Fibroblast of skin of back (primary cell): ENCODE data around the gene OSCP1.

ENCODE experiments used
- DNase-seq: peaks from one replicate; pipeline ENCODE4 v3.0.0-alpha.2; 2013

The OSCP1 gene

DNA sequence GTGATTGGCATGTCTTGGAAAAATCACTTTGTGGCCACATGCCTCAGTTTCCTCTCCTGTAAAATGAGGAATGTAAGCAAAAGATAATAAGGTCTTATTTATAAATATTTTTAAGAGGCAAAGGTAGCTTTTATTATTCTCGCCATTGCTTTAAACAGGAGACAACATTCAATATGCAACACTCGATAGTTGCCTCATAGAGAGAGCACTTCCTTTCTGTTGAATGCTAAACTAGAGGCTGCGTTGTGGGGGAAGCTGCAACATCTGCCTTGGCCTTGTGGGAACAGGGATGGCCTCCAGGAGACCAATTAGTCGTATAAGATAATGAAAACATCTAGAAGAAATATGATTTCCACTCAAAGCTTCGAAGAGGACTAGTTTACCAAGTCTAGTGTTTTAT is 3.5 kb downstream of the OSCP1 start:
- no peak for DNase-seq

DNA sequence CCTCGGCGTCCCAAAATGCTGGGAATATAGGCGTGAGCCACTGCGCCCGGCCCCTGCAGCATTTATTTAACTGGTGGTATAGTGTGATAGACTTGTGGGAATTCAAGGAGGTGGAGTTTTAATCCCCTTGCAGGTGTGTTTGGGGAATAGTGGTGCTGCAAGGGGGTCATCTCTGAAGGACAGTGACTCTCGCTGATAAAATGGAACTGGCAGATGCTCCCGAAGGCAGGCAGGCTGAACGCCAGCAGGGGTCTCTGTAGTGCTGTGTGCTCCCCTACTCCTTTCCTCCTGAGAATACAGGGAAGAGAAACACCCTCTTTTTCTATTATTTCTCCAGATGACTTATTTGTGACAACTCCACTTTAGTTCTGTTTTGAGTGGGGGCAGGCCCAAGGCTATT is 4.0 kb downstream of the OSCP1 start:
- DNase-seq = no peak

DNA sequence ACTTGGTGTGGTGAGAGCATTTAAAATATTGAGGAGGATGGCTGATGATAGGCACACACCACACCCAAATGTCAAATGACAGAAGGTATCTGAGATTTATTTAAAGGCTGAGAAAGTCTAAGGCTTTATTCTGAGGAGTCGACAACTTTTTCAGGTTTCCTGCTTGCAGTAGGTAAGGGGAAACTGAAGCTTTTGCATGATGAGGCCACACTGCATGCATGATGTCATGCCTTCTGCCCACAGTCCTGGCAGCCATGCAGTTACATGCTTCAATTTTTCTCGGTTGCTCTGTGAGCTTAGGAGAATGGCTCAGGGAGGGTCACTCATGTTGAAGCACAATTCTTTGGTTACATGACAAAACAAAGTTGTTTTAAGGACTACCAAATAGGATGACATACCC is 7.0 kb downstream of the OSCP1 start:
- DNase-seq = no peak

DNA sequence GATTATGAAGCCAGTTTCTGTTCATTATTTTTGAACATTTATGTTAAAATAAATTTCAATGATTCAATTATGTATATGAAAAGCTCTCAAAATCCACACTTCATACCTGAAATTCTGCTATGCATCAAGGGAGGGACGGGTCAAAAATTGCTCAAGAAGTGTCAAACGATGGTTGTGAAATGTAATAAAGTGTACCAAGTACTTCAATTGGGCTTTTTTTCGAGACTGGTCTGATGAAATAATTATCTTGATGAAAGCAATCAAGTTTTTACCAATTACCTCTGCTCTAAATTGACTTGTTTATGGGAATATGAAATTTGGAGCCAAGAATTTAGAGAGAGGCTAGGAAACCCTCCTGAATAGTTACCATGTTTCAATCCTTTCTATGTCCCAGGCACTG is 7.9 kb downstream of the OSCP1 start:
- no peak for DNase-seq

DNA sequence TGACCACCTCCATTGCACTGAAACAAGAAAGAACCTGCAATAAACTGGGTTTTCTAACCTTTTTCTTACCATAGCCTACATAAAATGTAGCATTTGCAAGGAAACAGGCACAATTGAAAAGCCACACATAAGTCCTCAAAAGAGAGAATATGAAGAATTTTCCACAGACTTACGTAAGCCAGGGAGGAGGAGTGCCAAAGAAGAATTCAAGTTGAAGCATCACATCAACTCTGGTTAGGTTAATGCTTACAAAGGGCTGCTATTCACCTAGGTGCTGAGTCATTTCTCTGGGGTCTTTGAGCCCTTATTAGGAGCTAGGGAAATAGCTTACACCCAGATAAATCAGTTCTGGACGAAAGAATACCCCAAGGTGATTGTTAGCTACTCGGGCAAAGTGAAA is 9.6 kb downstream of the OSCP1 start:
- no peak for DNase-seq

DNA sequence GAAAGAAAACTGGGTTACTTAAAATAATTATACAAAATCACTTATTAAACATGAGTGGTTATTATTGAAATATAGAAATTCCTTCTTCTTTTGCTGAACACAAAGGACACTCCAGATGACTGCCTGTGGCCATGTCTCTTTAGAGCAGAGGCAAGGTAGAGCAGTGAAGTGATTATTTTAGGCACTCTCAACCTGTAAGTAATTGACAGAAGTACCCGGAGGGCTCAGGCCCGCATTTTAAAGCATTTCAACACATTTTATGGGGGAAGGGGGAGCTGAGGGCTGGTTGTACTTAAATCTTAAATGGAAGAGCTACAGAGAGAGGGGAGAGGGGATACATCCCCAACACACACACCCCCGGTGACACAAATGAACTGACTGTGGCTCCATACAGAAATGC is 10.2 kb downstream of the OSCP1 start:
- DNase-seq = no peak

- no peak for DNase-seq
These were observed 11.5 kb downstream of the OSCP1 start for GRCh38 chr1:36438715-36439114.

GRCh38 chr1:36436821-36437220 is 13.4 kb downstream of the OSCP1 start:
- no peak for DNase-seq

- no peak for DNase-seq
These were observed 17.1 kb downstream of the OSCP1 start for GRCh38 chr1:36433102-36433501.

- DNase-seq = no peak
These were observed 17.6 kb downstream of the OSCP1 start for GRCh38 chr1:36432616-36433015.

GRCh38 chr1:36425791-36426190 is 24.5 kb downstream of the OSCP1 start:
- no peak for DNase-seq

DNA sequence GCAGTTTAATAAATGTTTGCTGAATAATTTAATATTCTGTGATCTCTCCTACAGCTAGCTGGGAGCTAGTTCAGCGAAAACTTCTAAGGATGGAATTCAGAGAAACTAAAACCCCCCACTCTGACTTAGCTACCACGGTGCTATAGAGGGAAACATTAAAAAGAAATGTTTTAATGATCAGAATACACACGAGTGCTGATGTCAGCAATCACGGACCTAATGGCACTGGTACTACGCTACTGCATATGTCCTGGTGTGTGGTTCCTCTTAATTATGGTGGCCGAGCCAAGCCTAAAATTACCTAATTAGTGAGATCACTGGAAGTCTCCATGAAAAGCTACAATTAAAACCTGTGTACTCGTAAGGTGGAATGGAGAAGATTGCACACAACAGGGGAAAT is 28.6 kb downstream of the OSCP1 start:
- DNase-seq = no peak

DNA sequence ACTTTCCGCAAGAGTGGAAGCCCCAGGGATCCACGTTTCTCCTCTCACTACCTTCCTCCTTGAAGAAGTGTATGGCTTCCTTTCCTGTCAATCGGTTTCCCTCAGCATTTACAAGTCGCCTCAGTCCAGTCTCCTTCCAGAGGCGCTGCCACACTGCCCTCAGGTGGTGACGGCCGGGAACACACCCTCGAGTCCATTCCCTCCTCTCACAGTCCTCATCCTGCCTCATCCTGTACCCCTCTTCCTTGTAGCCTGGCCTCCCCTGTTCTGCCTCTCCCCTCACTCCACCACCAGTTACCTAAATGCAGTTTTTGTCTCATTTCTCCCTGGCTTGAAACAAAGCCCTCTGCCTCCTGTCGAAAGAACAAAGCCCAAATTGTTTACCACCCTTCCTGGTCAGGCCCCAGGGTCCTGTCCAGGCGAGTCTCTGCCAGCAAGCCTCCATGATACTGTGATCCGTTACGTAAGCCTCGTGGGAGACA is 29.4 kb downstream of the OSCP1 start:
- peak; percentile 79 for DNase-seq

- no peak for DNase-seq
These were observed 29.8 kb downstream of the OSCP1 start for GRCh38 chr1:36420409-36420808.

- no peak for DNase-seq
These were observed 30.7 kb downstream of the OSCP1 start for GRCh38 chr1:36419569-36419968.

- no peak for DNase-seq
These were observed 31.1 kb downstream of the OSCP1 start for GRCh38 chr1:36419140-36419539.

DNA sequence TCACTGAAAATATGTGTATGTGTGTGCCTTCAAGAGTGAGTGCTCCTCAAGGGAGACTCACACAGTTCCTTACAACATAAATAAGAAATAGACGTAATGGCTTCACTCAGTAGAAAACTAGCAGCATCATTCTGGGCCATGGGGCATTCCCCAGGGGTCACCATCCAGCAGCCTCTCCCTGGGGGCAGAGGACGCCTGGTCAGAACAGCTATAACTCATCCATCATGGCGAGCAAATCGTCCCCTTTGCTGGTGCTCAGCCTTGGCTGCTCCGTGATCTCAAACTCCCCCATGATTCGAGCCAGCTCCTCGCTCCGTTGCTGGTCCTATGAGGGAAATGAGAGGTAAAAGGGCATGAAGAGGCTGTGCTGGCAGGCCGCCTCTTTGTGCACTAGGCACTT is 32.3 kb downstream of the OSCP1 start:
- DNase-seq = no peak

DNA sequence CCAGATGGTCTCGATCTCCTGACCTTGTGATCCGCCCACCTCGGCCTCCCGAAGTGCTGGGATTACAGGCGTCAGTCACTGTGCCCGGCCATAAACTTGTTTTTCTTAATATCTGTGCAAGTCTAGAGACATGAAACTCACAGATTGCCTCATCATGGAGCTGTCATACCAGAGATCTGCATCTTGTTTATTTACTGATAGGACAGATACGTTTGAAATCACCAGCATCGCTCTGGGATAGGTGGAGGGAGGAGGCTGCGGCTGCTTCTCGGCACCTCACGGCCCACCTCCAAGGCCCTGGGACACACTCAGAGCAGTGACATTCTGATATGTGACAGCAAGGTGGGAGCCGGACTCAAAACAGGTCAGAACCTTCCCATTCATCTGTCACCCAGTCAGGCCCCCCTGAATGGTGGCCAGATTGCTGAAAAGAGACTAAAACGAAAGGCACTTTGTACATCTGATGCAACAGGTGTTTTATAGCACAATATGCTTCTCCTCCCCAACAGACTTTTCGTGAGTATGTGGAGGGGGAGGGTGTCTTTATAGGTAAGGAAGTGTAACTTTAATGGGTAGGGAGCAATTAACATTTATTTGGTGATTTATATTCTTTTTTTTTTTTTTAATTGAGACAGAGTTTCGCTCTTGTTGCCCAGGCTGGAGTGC is 34.5 kb downstream of the OSCP1 start:
- no peak for DNase-seq

DNA sequence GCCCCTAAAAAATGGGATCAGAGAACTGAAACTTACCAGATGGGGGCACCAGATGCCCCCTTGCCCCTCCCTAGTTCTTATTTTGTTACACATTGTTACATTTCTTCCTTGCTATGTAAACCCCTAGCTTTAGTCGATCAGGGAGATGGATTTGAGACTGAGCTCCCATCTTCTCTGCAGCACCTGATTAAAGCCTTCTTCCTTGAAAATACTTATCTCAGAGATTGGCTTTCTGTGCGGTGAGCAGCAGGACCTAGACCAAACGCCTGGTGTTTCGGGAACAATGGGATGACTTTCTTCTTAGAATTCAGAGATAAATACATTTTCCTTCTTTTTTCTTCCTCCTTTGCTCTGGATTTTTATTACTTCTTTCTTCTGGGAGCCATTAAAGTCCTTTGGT is 35.9 kb downstream of the OSCP1 start:
- DNase-seq = no peak

DNA sequence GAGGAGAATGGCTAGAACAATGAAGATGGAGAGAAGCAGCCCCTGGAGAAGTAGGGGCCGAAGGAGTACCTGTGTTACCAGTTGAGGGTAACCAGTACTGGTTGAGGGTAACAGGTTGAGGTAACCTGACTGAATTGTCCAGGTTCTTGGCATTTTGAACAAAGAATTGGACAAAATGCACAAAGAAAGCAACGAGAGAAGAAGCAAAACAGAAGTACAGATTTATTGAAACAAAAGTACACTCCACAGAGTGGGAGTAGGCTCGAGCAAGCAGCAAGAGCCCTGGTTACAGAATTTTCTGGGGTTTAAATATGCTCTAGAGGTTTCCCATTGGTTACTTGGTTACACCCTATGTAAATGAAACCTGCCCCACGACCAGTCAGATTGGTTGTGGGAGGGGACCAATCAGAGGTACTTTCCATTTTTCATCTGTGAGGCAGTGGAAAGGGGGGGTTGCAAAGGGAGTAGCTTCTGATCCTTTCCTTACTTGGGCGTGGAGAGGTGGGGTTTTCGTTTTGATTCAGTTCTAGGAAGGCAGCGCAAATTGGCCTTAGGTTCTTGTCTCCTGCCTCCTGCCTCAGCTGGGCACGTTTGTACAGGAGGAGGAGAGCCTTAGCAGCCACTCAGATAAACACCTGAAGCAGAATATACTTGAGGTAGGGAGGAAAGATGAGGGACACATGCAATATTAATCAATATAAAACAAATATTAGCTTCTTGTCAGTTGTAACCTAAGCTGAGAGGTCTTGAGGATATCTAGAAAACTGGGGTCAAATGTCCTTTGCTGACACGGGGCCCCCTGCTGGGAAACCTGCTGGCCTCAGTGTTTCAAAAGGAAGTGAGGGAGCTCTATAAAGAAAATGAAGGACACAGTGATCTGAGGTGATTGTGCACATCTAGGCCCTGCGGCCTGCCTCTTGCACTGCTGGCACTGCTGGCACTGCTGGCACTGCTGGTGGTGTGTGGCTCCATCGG is 38.3 kb downstream of the OSCP1 start:
- peak; percentile 45 for DNase-seq

GRCh38 chr1:36408479-36408878 is 41.8 kb downstream of the OSCP1 start:
- peak; percentile 69 for DNase-seq

GRCh38 chr1:36406440-36406839 is 43.8 kb downstream of the OSCP1 start:
- no peak for DNase-seq

- no peak for DNase-seq
These were observed 47.8 kb downstream of the OSCP1 start for GRCh38 chr1:36402504-36402890.
